T-helper 17 cell (primary cell): ENCODE measurements around the gene KBTBD8. TPM values are rescaled to one million over a fixed set of nuclear protein-coding genes. Genes with fewer than 3 reads are reported as not detected.

ENCODE experiments used
- ATAC-seq: fragments of 150-1000 bp; cut with Tn5 transposase; 2 replicates; pipeline ENCODE4 v1.10.0; 2021; ENCODE audit warnings: mild to moderate bottlenecking, moderate library complexity
- DNase-seq, 3 donors: peaks; one replicate each; pipeline versions ENCODE4 v3.0.0 to v3.0.0-alpha.2; 2020 to 2021
- H3K9me3 ChIP-seq: one replicate; pipeline ENCODE4 v1.7.0; 2013; ENCODE audit warnings: low read length, mild to moderate bottlenecking; ENCODE audit not compliant: control insufficient read depth, poor library complexity, severe bottlenecking
- H3K27ac Mint-ChIP-seq: one replicate; pipeline ENCODE4 v1.8.0; 2022; ENCODE audit warnings: mild to moderate bottlenecking, moderate library complexity, mixed read lengths
- H3K27me3 Mint-ChIP-seq: one replicate; pipeline ENCODE4 v1.8.0; 2022; ENCODE audit warnings: mixed read lengths
- H3K36me3 Mint-ChIP-seq: one replicate; pipeline ENCODE4 v1.8.0; 2022; ENCODE audit warnings: low read depth, mixed read lengths
- H3K4me1 Mint-ChIP-seq: one replicate; pipeline ENCODE4 v1.8.0; 2022; ENCODE audit warnings: mild to moderate bottlenecking, mixed read lengths
- H3K4me3 Mint-ChIP-seq: one replicate; pipeline ENCODE4 v1.8.0; 2022; ENCODE audit warnings: mild to moderate bottlenecking, moderate library complexity, mixed read lengths
- total RNA-seq, 4 donors: library from RNA in 2 of 4; stranded (reverse) in 2 of 4; gene quantifications; one replicate each; pipeline ENCODE4 v1.2.3 and lab custom pipeline; 2022 to 2026

Gene KBTBD8
- total RNA-seq, 2 donors from 2014 or later, result 12.0 to 13.1 TPM

GRCh38 chr3:67030785-67031740, 33.0 kb downstream of the KBTBD8 start:
- Mint-ChIP-seq H3K36me3 (peaks cover 2% of the 10 kb centered on the region), H3K27ac (no peak overlapping the region), H3K4me3 (no peak overlapping the region), H3K4me1 (peaks cover 7% of the 10 kb centered on the region), H3K27me3 (peaks cover 5% of the 10 kb centered on the region)
- H3K9me3 ChIP-seq, result no peaks in the 10 kb centered on the region
- no peak for DNase-seq
- ATAC-seq, result no peak

GRCh38 chr3:67031986-67032385, 33.9 kb downstream of the KBTBD8 start:
- no peak for ATAC-seq
- H3K27me3 Mint-ChIP-seq, result peaks cover 5% of the 10 kb centered on the region
- DNase-seq, result no peak
- H3K4me1 Mint-ChIP-seq, result peaks cover 7% of the 10 kb centered on the region
- no peak overlapping the region for H3K27ac Mint-ChIP-seq
- no peaks in the 10 kb centered on the region for H3K9me3 ChIP-seq
- no peak overlapping the region for H3K4me3 Mint-ChIP-seq
- peaks cover 2% of the 10 kb centered on the region for H3K36me3 Mint-ChIP-seq

DNA sequence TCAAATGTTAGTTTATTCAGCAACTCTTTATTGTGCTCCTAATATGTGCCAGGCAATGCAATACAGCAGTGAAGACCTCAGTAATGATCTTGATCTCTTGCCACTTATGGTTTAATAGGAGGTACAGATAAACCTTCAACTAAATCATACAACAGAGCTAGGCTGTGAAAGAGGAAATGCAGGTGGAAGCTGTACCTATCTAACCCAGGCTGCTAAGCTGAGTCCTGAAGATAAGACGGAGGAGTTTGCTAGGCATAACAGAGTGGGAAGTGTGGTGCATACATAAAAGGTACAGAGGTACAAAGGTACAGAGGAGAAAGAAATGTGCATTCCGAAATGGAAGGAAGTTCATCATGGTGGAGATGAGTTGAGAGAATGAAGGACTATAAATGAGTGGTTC, 35.0 kb downstream of the KBTBD8 start:
- no peaks in the 10 kb centered on the region for H3K9me3 ChIP-seq
- H3K27ac Mint-ChIP-seq, result no peak overlapping the region

GRCh38 chr3:67034371-67034770, 36.3 kb downstream of the KBTBD8 start:
- peaks cover 2% of the 10 kb centered on the region for H3K4me1 Mint-ChIP-seq
- H3K27ac Mint-ChIP-seq, result no peak overlapping the region
- no peak for ATAC-seq
- H3K36me3 Mint-ChIP-seq, result peaks cover 2% of the 10 kb centered on the region
- no peaks in the 10 kb centered on the region for H3K9me3 ChIP-seq
- H3K4me3 Mint-ChIP-seq, result no peak overlapping the region
- DNase-seq, result no peak
- H3K27me3 Mint-ChIP-seq, result peaks cover 5% of the 10 kb centered on the region

More for the DNA sequence above, 35.0 kb downstream of the KBTBD8 start:
- H3K27me3 Mint-ChIP-seq, result peaks cover 5% of the 10 kb centered on the region
- no peak for ATAC-seq
- peaks cover 5% of the 10 kb centered on the region for H3K4me1 Mint-ChIP-seq
- DNase-seq, result no peak
- H3K4me3 Mint-ChIP-seq, result no peak overlapping the region
- peaks cover 2% of the 10 kb centered on the region for H3K36me3 Mint-ChIP-seq

DNA sequence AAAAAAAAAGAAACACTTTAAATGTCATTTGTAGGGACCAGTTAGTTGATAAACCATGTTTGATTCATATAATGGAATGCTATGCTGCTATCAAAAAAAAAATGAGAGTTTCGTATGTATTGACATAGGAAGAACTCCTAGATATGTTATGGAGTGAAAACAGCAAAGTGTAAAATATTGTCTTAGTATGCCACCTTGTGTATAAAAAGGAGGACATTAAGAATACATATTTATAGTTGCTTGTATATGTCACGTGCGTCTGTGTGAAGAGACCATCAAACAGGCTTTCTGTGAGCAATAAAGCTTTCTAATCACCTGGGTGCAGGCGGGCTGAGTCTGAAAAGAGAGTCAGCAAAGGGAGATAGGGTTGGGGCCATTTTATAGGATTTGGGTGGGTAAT, 39.5 kb downstream of the KBTBD8 start:
- peaks cover 2% of the 10 kb centered on the region for H3K4me1 Mint-ChIP-seq
- H3K27me3 Mint-ChIP-seq, result peaks cover 5% of the 10 kb centered on the region
- no peaks in the 10 kb centered on the region for H3K9me3 ChIP-seq
- peaks cover 2% of the 10 kb centered on the region for H3K36me3 Mint-ChIP-seq
- no peak overlapping the region for H3K4me3 Mint-ChIP-seq
- DNase-seq (no peak), ATAC-seq (no peak)
- no peak overlapping the region for H3K27ac Mint-ChIP-seq

DNA sequence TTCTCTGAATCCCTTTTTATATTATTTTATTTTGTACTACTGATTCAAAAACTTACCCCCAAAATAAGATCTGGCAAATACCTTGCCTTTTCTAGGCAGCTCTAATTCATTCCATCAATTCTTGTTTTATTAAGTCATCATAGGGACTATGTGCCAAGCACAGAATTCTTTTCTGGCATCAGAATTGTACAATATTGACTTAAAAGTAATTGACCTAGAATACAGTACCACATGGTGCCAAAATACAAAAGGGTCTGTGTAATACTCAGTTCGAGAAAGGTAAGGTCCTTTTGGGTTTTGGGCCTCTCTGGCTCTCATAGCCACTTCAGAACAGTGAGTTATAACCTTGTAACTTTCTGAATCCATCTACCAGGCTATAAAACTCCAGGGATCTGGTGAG, 46.2 kb downstream of the KBTBD8 start:
- ATAC-seq, result no peak
- H3K27ac Mint-ChIP-seq, result no peak overlapping the region
- no peak for DNase-seq

GRCh38 chr3:67044955-67045354, 46.8 kb downstream of the KBTBD8 start:
- Mint-ChIP-seq H3K27me3 (no peaks in the 10 kb centered on the region), H3K4me1 (peaks cover 3% of the 10 kb centered on the region), H3K27ac (no peak overlapping the region)

More for the DNA sequence above, 46.2 kb downstream of the KBTBD8 start:
- H3K9me3 ChIP-seq, result no peaks in the 10 kb centered on the region
- Mint-ChIP-seq H3K27me3 (no peaks in the 10 kb centered on the region), H3K4me3 (no peak overlapping the region), H3K36me3 (no peaks in the 10 kb centered on the region), H3K4me1 (peaks cover 3% of the 10 kb centered on the region)

DNA sequence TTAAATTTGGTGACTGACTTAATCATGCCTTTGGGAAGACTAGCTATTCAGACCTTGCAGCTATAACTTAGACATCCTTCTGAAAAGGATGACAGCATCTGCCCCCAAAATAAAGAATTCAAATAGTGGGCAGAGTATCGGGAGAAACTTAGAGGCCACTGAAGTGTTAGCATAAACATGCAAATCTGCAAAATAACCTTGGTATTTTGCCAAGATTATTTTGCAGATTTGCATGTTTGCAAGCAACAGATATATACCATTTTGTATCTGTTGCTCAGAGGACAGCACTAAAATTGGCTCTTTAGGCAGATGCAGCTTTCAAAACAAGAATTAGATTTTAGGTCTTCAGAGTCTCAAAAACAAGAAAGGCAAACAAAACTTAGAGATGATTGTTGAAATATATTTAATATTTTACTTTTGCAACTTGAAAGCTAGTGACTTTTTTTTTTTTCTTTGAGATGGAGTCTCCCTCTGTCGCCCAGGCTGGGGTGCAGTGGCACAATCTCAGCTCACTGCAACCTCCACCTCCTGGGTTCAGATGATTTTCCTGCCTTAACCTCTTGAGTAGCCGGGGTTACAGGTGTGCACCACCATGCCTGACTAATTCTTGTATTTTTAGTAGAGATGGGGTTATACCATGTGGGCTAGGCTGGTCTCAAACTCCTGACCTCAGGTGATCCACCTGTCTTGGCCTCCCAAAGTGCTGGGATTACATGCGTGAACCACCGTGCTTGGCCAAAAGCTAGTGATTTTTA, 47.8 kb downstream of the KBTBD8 start:
- ATAC-seq, result no peak
- Mint-ChIP-seq H3K27me3 (no peaks in the 10 kb centered on the region), H3K36me3 (peaks cover 3% of the 10 kb centered on the region), H3K4me3 (no peak overlapping the region), H3K4me1 (peaks cover 3% of the 10 kb centered on the region), H3K27ac (no peak overlapping the region)
- DNase-seq, result no peak
- no peaks in the 10 kb centered on the region for H3K9me3 ChIP-seq

More at GRCh38 chr3:67044955-67045354, 46.8 kb downstream of the KBTBD8 start:
- DNase-seq (no peak), ATAC-seq (no peak)
- H3K9me3 ChIP-seq, result no peaks in the 10 kb centered on the region
- no peak overlapping the region for H3K4me3 Mint-ChIP-seq
- H3K36me3 Mint-ChIP-seq, result no peaks in the 10 kb centered on the region

DNA sequence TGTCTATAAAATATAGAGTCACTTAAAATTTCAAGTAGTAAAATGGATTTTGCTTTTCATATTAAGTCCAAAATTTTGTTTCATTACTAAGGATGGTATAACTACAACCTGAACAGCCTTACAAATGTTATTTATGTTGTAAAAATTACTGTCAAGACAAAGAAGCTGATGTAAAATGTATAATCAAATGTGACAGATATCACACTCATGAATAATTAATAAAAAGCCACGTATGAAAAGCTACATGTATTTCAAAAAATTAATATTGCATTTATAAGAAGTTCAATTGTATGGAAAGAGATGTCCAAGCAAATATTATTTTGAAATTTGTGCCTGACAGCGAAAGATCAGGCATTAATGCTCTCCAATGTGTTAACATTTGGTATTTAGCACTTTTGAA, 48.9 kb downstream of the KBTBD8 start:
- no peak overlapping the region for H3K4me3 Mint-ChIP-seq
- H3K36me3 Mint-ChIP-seq, result peaks cover 3% of the 10 kb centered on the region
- no peaks in the 10 kb centered on the region for H3K27me3 Mint-ChIP-seq
- ATAC-seq (no peak), DNase-seq (no peak)
- H3K27ac Mint-ChIP-seq, result no peak overlapping the region
- peaks cover 3% of the 10 kb centered on the region for H3K4me1 Mint-ChIP-seq
- no peaks in the 10 kb centered on the region for H3K9me3 ChIP-seq

- no peak for DNase-seq
- Mint-ChIP-seq H3K27me3 (no peaks in the 10 kb centered on the region), H3K36me3 (peaks cover 3% of the 10 kb centered on the region), H3K4me3 (peak overlapping the region; percentile 41), H3K27ac (no peak overlapping the region), H3K4me1 (peaks cover 3% of the 10 kb centered on the region)
- no peaks in the 10 kb centered on the region for H3K9me3 ChIP-seq
- ATAC-seq, result peak; percentile 42
Measured at GRCh38 chr3:67048067-67048714, 50.1 kb downstream of the KBTBD8 start.

- no peak overlapping the region for H3K27ac Mint-ChIP-seq
- ATAC-seq, result no peak
- H3K4me3 Mint-ChIP-seq, result no peak overlapping the region
Measured at GRCh38 chr3:67048715-67049074, 50.6 kb downstream of the KBTBD8 start.

GRCh38 chr3:67059443-67059842, 61.3 kb downstream of the KBTBD8 start:
- no peaks in the 10 kb centered on the region for H3K36me3 Mint-ChIP-seq
- no peak for ATAC-seq
- H3K9me3 ChIP-seq, result no peaks in the 10 kb centered on the region
- H3K27ac Mint-ChIP-seq, result no peak overlapping the region
- no peaks in the 10 kb centered on the region for H3K4me1 Mint-ChIP-seq
- DNase-seq, result no peak
- peaks cover 10% of the 10 kb centered on the region for H3K27me3 Mint-ChIP-seq
- H3K4me3 Mint-ChIP-seq, result no peak overlapping the region

More at GRCh38 chr3:67048715-67049074, 50.6 kb downstream of the KBTBD8 start:
- peaks cover 3% of the 10 kb centered on the region for H3K36me3 Mint-ChIP-seq
- DNase-seq, result no peak
- peaks cover 3% of the 10 kb centered on the region for H3K4me1 Mint-ChIP-seq
- no peaks in the 10 kb centered on the region for H3K27me3 Mint-ChIP-seq
- no peaks in the 10 kb centered on the region for H3K9me3 ChIP-seq
